HG03097 (cell line): ENCODE results near the gene JAG1.
"Not testable (repeated sequence)": the region's sequence is repeated elsewhere in the genome, so short reads cannot be mapped to it uniquely, and the experiment has no call there.

Experiments used
- ATAC-seq: cut with Tn5 transposase; IDR thresholded peaks from one replicate; pipeline ENCODE4 v1.9.1; 2021; ENCODE audit not compliant: unreplicated experiment, low FRiP score

Gene JAG1

DNA sequence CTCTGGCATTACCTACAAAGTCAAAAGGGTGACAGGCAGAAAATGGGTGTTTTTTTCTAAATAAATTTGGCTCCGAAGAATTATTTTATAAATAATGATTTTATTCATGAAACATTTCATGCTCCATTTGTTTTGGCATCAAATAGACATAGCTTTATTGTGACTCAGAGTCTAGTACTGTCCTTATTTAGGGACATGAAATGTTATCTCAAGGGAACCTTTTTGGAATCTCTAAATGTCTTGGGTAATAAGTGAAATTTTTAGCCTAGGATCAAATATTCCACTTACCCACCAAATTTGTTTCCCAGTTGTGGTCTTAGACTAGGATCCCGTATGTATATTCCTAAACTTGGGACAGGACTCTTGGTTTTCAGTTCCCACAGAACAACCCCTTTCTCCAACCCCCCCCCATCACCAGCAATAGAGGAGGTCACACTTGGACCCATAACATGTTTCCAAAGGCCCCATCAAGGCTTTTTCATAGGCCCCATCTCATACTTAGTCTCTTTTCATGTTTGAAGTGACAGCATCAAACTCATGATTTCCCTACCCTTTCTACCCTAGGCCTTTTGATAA lies 81.8 kb downstream of the JAG1 start:
- no peak for ATAC-seq

GRCh38 chr20:10590950-10591671 lies 82.7 kb downstream of the JAG1 start:
- ATAC-seq = no peak

- not testable (repeated sequence) for ATAC-seq
These were observed 83.4 kb downstream of the JAG1 start for GRCh38 chr20:10590446-10590845.
